Peyer's patch (tissue), 4 donors: Measurements from ENCODE around the gene SNCB. TPM values are rescaled to one million over a fixed set of nuclear protein-coding genes. Genes with fewer than 3 reads are reported as not detected.

Experiments
- DNase-seq, 3 donors: peaks; one replicate each; pipeline ENCODE4 v3.0.0-alpha.2; 2017 to 2019
- H3K27ac ChIP-seq, 4 donors: fragments of 200-600 bp; sonication (generic); one replicate each; pipeline ENCODE4 v1.5.1; 2016 to 2019
- H3K27me3 ChIP-seq, 2 donors: fragments of 200-600 bp; sonication (generic); one replicate each; pipeline ENCODE4 v1.5.1; 2019
- H3K36me3 ChIP-seq, 3 donors: fragments of 200-600 bp; sonication (generic); one replicate each; pipeline ENCODE4 v1.5.1; 2016 to 2019
- H3K4me1 ChIP-seq, 4 donors: fragments of 200-600 bp; sonication (generic); one replicate each; pipeline ENCODE4 v1.5.1; 2016 to 2019
- H3K4me3 ChIP-seq, 4 donors: fragments of 200-600 bp; sonication (generic); 1 replicate in 3 of 4; 2 replicates in 1 of 4; pipeline ENCODE4 v1.5.1; 2016 to 2019; ENCODE audit warnings: mild to moderate bottlenecking in 1 of 4
- H3K9me3 ChIP-seq, 4 donors: fragments of 200-600 bp; sonication (generic); one replicate each; pipeline ENCODE4 v1.5.1; 2016 to 2019; ENCODE audit warnings: mild to moderate bottlenecking in 1 of 4
- CTCF ChIP-seq, 6 experiments: fragments of 450-650 bp in 4 of 6; fragments of 200-600 bp in 2 of 6; sonication (generic) in 1 of 6; IDR thresholded peaks; one replicate each; pipeline ENCODE4 v1.5.1; 2017 to 2019; ENCODE audit warnings: antibody characterized with exemption in 6 of 6, mild to moderate bottlenecking in 3 of 6, moderate library complexity in 1 of 6
- POLR2A ChIP-seq, 2 donors: fragments of 450-650 bp; IDR thresholded peaks; one replicate each; pipeline ENCODE4 v1.5.1; 2017; ENCODE audit warnings: antibody characterized with exemption in 2 of 2, mild to moderate bottlenecking in 2 of 2, moderate library complexity in 2 of 2
- total RNA-seq, 4 donors: library from RNA; depleted of rRNA; stranded (reverse); fragments of >200 nt; gene quantifications; one replicate each; pipeline ENCODE4 v1.1.0, GENCODE V29; 2016

The SNCB gene
- total RNA-seq, 4 donors from 2014 or later, result not detected

- no peak for DNase-seq
- TF ChIP-seq POLR2A (IDR thresholded peaks at IDR 0.05) (no peak), CTCF (IDR thresholded peaks at IDR 0.05) (no peak)
- H3K27ac ChIP-seq, result no peak overlapping the region
- peaks cover 0 to 55% (median 0%) of the 10 kb centered on the region in 3 donors for H3K36me3 ChIP-seq
- no peaks in the 10 kb centered on the region for H3K27me3 ChIP-seq
- H3K4me3 ChIP-seq, result no peak overlapping the region
- no peaks in the 10 kb centered on the region for H3K9me3 ChIP-seq
- H3K4me1 ChIP-seq, result no peaks in the 10 kb centered on the region
Measured at GRCh38 chr5:176579323-176579722, 51.0 kb downstream of the SNCB start.

- Histone ChIP-seq H3K27me3 (no peaks in the 10 kb centered on the region), H3K9me3 (no peaks in the 10 kb centered on the region), H3K4me1 (no peaks in the 10 kb centered on the region), H3K27ac (no peak overlapping the region), H3K36me3 (peaks cover 0 to 46% (median 0%) of the 10 kb centered on the region in 3 donors), H3K4me3 (no peak overlapping the region)
- peak; percentile 60 to 78 (median 66) for DNase-seq
- peak in 5 of 6 experiments; percentile 24 to 50 (median 46) for TF ChIP-seq CTCF (IDR thresholded peaks at IDR 0.05)
- TF ChIP-seq POLR2A (IDR thresholded peaks at IDR 0.05), result no peak
Measured at GRCh38 chr5:176578391-176578808, 51.9 kb downstream of the SNCB start.

DNA sequence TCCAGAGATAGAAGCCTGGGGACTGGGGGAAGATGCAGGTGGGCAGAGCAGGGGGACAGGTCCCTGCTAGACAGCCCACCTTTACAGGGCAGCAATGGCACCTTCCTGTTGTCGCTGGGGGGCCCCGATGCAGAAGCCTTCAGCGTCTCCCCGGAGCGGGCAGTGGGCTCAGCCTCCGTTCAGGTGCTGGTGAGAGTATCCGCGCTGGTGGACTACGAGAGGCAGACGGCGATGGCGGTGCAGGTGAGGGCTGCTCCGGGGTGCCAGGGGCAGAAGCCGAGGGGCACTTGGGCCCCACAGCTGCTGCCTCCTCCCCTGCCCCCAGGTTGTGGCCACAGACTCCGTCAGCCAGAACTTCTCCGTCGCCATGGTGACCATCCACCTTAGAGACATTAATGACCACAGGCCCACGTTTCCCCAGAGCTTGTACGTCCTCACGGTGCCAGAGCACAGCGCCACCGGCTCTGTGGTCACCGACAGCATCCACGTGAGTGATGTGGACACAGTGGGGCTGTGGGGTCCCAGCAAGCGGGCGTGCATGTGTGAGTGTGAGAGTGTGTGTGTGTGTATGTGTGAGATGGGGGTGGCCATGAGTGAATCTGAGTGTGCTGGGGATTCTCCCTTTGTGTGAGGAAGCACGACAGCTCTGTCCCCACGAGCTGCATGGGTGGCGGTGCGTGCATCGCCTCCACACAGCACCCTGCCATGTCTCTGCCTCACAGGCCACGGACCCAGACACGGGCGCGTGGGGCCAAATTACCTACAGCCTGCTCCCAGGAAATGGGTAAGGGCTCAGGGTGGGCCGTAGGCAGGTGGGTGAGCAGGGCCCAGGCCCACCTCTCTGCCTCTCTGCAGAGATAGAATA lies 52.8 kb downstream of the SNCB start:
- no peaks in the 10 kb centered on the region for H3K27me3 ChIP-seq
- H3K36me3 ChIP-seq, result peaks cover 0 to 37% (median 0%) of the 10 kb centered on the region in 3 donors
- H3K9me3 ChIP-seq, result no peaks in the 10 kb centered on the region
- DNase-seq, result no peak
- no peak for TF ChIP-seq POLR2A (IDR thresholded peaks at IDR 0.05)
- no peak for TF ChIP-seq CTCF (IDR thresholded peaks at IDR 0.05)
- H3K4me1 ChIP-seq, result no peaks in the 10 kb centered on the region
- no peak overlapping the region for H3K4me3 ChIP-seq
- H3K27ac ChIP-seq, result no peak overlapping the region

DNA sequence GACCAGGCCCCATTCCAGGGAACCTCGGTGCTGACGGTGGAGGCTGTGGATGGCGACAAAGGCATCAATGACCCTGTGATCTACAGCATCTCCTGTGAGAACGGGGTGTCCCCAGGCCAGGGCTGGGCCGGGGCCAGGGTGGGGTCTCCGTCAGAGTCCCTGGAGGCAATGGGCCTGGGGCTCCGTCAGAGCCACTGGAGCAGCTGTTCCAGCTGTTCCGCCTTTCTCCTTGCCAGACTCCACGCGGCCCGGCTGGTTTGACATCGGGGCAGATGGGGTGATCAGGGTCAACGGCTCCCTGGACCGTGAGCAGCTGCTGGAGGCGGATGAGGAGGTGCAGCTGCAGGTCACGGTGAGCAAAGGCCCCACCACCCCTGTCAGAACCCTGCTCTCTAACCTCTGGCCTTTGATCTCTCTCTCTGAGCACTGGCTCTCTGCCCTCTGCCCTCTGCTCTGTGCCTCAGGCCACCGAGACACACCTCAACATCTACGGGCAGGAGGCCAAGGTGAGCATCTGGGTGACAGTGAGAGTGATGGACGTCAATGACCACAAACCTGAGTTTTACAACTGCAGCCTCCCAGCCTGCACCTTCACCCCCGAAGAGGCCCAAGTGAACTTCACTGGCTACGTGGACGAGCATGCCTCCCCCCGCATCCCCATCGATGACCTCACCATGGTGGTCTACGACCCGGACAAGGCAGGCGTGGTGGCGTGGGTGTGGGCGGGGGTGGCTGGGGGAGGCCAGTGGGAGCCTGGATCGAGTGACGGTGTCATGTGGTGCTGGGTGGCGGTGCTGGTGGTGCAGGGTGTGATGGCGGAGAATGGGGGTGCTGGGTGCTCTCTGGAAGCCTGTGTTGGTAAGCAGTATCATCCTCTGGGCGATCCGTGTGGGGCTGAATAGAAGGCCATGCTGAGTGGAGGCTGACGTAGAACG lies 54.6 kb downstream of the SNCB start:
- no peaks in the 10 kb centered on the region for H3K4me1 ChIP-seq
- no peak overlapping the region for H3K4me3 ChIP-seq
- H3K27me3 ChIP-seq, result no peaks in the 10 kb centered on the region
- no peaks in the 10 kb centered on the region for H3K9me3 ChIP-seq
- no peak for TF ChIP-seq CTCF (IDR thresholded peaks at IDR 0.05)
- TF ChIP-seq POLR2A (IDR thresholded peaks at IDR 0.05), result no peak
- H3K27ac ChIP-seq, result no peak overlapping the region
- DNase-seq, result no peak
- H3K36me3 ChIP-seq, result peaks cover 0 to 29% (median 0%) of the 10 kb centered on the region in 3 donors

DNA sequence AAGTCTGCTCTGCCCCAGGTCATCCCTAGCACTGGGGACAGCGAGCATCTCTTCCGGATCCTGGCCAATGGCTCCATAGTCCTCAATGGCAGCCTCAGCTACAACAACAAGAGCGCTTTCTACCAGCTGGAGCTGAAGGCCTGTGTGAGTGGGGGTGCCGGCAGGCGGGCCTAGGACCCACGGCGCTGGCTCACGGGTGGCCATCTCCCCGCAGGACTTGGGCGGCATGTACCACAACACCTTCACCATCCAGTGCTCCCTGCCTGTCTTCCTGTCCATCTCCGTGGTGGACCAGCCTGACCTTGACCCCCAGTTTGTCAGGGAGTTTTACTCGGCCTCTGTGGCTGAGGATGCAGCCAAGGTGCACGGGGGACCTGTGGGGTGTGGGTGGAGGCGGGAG lies 55.3 kb downstream of the SNCB start:
- Histone ChIP-seq H3K4me1 (no peaks in the 10 kb centered on the region), H3K4me3 (no peak overlapping the region), H3K36me3 (peaks cover 0 to 29% (median 0%) of the 10 kb centered on the region in 3 donors), H3K27me3 (no peaks in the 10 kb centered on the region), H3K9me3 (no peaks in the 10 kb centered on the region), H3K27ac (no peak overlapping the region)
- DNase-seq, result no peak
- no peak for TF ChIP-seq CTCF (IDR thresholded peaks at IDR 0.05)
- TF ChIP-seq POLR2A (IDR thresholded peaks at IDR 0.05), result no peak
